ENCODE measurements around the gene AOPEP. TPM values are rescaled to one million over a fixed set of nuclear protein-coding genes. Genes with fewer than 3 reads are reported as not detected.

AOPEP gene
- total and polyA plus RNA-seq, 2 of the 13 experiments (the other 11 are each of a cell fraction or from before 2014, with no cell fraction given) = 22.2 to 41.6 TPM

- TF ChIP-seq, protein P1, sequence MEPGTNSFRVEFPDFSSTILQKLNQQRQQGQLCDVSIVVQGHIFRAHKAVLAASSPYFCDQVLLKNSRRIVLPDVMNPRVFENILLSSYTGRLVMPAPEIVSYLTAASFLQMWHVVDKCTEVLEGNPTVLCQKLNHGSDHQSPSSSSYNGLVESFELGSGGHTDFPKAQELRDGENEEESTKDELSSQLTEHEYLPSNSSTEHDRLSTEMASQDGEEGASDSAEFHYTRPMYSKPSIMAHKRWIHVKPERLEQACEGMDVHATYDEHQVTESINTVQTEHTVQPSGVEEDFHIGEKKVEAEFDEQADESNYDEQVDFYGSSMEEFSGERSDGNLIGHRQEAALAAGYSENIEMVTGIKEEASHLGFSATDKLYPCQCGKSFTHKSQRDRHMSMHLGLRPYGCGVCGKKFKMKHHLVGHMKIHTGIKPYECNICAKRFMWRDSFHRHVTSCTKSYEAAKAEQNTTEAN (CRISPR knock-in tag; conservative IDR thresholded peaks at IDR 0.05) = peak; percentile 70; the same call in 1 of the 2 replicates
- no peak for TF ChIP-seq E2F5 (CRISPR knock-in tag; conservative IDR thresholded peaks at IDR 0.05)
- TF ChIP-seq ZXDC (CRISPR knock-in tag; IDR thresholded peaks at IDR 0.05) = no peak
- TF ChIP-seq SMAD1 (CRISPR knock-in tag; IDR thresholded peaks at IDR 0.05; ENCODE audit: borderline replicate concordance, low read depth) = no peak
- peak; percentile 87 for TF ChIP-seq ZNF441 (CRISPR knock-in tag; IDR thresholded peaks at IDR 0.05; ENCODE audit: borderline replicate concordance)
- no peak for TF ChIP-seq ZKSCAN5 (CRISPR knock-in tag; IDR thresholded peaks at IDR 0.05)
- peak; percentile 41; the same call in 1 of the 2 replicates for TF ChIP-seq CEBPG (CRISPR knock-in tag; IDR thresholded peaks at IDR 0.05)
- no peak for TF ChIP-seq ZNF513 (CRISPR knock-in tag; conservative IDR thresholded peaks at IDR 0.05)
- TF ChIP-seq MIXL1 (CRISPR knock-in tag; IDR thresholded peaks at IDR 0.05) = peak; percentile 84
- no peak for TF ChIP-seq ZNF317 (CRISPR knock-in tag; IDR thresholded peaks at IDR 0.05)
- peak; percentile 91 for TF ChIP-seq RARA (CRISPR knock-in tag; IDR thresholded peaks at IDR 0.05)
- TF ChIP-seq ZNF737 (CRISPR knock-in tag; IDR thresholded peaks at IDR 0.05; ENCODE audit: borderline replicate concordance) = no peak
- TF ChIP-seq ZNF383 (CRISPR knock-in tag; IDR thresholded peaks at IDR 0.05; ENCODE audit: borderline replicate concordance) = no peak
- TF ChIP-seq CHCHD3 (CRISPR knock-in tag; IDR thresholded peaks at IDR 0.05) = no peak
- 0 out of 2 replicates have a peak, but pooled peaks have one; percentile 25 for TF ChIP-seq ARNT2 (CRISPR knock-in tag; IDR thresholded peaks at IDR 0.05; ENCODE audit: low read depth)
- TF ChIP-seq FOXC1 (CRISPR knock-in tag; IDR thresholded peaks at IDR 0.05; ENCODE audit: borderline replicate concordance) = no peak
- TF ChIP-seq, protein P2, sequence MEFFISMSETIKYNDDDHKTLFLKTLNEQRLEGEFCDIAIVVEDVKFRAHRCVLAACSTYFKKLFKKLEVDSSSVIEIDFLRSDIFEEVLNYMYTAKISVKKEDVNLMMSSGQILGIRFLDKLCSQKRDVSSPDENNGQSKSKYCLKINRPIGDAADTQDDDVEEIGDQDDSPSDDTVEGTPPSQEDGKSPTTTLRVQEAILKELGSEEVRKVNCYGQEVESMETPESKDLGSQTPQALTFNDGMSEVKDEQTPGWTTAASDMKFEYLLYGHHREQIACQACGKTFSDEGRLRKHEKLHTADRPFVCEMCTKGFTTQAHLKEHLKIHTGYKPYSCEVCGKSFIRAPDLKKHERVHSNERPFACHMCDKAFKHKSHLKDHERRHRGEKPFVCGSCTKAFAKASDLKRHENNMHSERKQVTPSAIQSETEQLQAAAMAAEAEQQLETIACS (CRISPR knock-in tag; IDR thresholded peaks at IDR 0.05) = no peak
- no peak for TF ChIP-seq XBP1 (CRISPR knock-in tag; IDR thresholded peaks at IDR 0.05)
- TF ChIP-seq ZNF598 (CRISPR knock-in tag; IDR thresholded peaks at IDR 0.05; ENCODE audit: borderline replicate concordance) = no peak
- peak; percentile 33 to 85; a peak in 3 of 4 replicates for TF ChIP-seq NR2F1 (CRISPR knock-in tag; IDR thresholded peaks at IDR 0.05)
- no peak for TF ChIP-seq JARID2 (CRISPR knock-in tag; IDR thresholded peaks at IDR 0.05; ENCODE audit: insufficient replicate concordance)
- TF ChIP-seq LBX2 (CRISPR knock-in tag; IDR thresholded peaks at IDR 0.05; ENCODE audit: borderline replicate concordance) = no peak
Observed at GRCh38 chr9:94941211-94941875, 214.8 kb downstream of the AOPEP start (continued).
